NCI-H69 (cell line): ENCODE results near the gene HACD1.
A peak's percentile ranks its signal among the peaks of the same experiment; 100 is the strongest.

Experiments
- DNase-seq: peaks from one replicate; lab custom pipeline; 2025; lab: John Stamatoyannopoulos, UW

The HACD1 gene

DNA sequence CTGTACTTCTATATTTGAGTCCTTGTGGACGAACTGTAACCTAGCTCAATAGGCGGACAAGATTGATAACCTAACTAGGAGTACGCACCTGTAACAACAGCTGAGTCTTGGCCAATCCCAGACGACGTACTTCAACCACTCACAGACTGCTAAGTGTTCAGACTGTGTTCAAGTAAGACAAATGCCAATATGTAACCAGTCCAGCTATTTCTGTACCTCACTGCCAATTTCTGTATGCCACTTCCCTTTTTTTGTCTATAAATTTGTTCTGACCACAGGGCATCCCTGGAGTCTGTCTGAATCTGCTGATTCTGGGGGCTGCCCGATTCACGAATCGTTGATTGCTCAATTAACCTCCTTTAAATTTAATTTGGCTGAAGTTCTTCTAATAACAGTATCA is 32.2 kb downstream of the HACD1 start:
- DNase-seq: no peak

GRCh38 chr10:17580885-17581284 is 36.3 kb downstream of the HACD1 start:
- DNase-seq: no peak

GRCh38 chr10:17578603-17579002 is 38.6 kb downstream of the HACD1 start:
- DNase-seq: no peak

- no peak for DNase-seq
These were observed 40.4 kb downstream of the HACD1 start for GRCh38 chr10:17576768-17577167.

GRCh38 chr10:17564911-17565310 is 52.3 kb downstream of the HACD1 start:
- no peak for DNase-seq

- no peak for DNase-seq
These were observed 53.7 kb downstream of the HACD1 start for GRCh38 chr10:17563452-17563851.

DNA sequence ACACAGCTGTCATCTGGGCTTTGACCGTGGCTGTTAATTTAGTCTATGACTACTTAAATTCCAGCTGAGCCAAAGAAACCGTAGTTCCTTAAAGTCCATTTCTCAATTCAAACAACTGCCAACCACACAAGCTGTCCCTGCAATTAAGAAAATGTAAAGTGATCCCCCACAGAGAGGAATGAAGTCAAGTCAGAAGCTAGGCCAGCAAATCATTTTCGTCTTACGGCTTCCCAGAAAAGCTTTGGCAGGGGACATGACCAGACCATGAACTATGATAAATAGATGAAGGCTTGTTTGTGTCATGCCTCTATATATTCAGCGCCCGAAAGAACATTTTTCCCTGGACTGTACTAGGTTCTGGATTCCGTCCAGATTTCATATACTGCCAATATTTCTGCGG is 54.6 kb downstream of the HACD1 start:
- peak; percentile 35 for DNase-seq

- no peak for DNase-seq
These were observed 56.1 kb downstream of the HACD1 start for GRCh38 chr10:17561111-17561510.

DNA sequence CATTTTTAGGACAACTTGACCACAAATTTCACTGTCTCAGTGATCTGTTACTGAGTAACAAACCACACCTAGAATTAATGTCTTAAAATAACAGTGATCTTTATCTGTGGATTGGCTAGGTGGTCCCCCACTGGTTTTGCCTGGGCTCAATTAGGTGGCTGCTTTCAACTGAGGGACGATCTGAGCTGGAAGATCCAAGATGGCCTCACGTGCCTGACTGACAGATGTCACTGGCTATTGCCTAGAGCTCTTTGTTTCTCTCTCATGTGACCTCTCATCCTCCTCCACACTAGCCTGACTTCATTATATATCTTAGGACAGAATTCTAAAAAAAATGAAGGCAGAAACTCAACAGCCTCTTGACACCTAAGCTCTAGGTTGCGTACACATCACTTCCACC is 59.7 kb downstream of the HACD1 start:
- no peak for DNase-seq

- no peak for DNase-seq
These were observed 68.4 kb downstream of the HACD1 start for GRCh38 chr10:17548770-17549169.

DNA sequence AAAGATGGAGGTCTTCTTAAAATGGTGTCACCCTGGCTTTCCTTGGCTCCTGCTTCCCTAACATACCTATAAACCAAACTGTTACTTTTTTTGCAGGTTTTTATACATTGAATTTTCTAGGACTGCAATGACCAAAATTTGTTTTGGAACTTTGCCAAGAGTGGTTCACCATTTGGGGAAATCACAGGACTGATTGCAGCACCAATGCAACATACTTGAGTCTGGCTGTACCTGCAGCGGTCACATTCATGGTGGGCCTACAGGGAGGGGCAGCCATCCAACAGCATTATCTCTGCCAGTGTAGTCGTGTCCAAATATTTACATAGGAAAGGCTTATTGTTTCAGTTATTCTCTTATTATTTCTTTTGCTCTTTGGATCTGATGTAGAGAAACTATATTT is 69.0 kb downstream of the HACD1 start:
- no peak for DNase-seq

GRCh38 chr10:17547060-17547459 is 70.1 kb downstream of the HACD1 start:
- no peak for DNase-seq

DNA sequence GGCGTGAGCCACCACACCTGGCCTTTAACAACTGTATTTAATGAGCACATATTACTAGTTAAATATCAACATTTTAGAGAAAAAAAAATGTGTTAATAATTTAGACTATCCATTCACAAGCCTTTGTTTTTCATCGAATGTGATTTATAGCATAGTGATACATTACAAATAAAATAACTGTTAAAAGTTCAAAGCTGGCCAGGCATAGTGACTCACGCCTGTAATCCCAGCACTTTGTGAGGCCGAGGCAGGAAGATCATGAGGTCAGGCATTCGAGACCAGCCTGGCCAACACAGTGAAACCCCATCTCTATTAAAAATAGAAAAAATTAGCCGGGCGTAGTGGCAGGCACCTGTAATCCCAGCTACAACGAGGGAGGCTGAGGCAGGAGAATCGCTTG is 72.7 kb downstream of the HACD1 start:
- DNase-seq: no peak
